Brain pericyte (primary cell): Measurements from ENCODE around the gene TMEM101.
"Not testable (repeated sequence)": the region's sequence is repeated elsewhere in the genome, so short reads cannot be mapped to it uniquely, and the experiment has no call there.

Experiments
- DNase-seq: peaks from one replicate; pipeline ENCODE4 v3.0.0-alpha.2; 2012; ENCODE audit warnings: low read depth, low spot score

Gene TMEM101

DNA sequence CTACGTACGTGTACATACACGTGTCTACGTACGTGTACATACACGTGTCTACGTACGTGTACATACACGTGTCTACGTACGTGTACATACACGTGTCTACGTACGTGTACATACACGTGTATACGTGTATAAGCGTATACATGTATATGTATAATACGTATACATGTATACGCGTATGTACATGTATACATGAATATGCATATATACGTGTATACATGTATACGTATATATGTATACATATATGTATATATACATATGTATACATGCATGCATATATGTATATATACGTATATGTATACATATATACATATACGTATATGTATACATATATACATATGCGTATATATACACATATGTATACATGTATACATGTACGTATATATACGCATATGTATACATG lies 38.9 kb downstream of the TMEM101 start:
- no peak for DNase-seq

DNA sequence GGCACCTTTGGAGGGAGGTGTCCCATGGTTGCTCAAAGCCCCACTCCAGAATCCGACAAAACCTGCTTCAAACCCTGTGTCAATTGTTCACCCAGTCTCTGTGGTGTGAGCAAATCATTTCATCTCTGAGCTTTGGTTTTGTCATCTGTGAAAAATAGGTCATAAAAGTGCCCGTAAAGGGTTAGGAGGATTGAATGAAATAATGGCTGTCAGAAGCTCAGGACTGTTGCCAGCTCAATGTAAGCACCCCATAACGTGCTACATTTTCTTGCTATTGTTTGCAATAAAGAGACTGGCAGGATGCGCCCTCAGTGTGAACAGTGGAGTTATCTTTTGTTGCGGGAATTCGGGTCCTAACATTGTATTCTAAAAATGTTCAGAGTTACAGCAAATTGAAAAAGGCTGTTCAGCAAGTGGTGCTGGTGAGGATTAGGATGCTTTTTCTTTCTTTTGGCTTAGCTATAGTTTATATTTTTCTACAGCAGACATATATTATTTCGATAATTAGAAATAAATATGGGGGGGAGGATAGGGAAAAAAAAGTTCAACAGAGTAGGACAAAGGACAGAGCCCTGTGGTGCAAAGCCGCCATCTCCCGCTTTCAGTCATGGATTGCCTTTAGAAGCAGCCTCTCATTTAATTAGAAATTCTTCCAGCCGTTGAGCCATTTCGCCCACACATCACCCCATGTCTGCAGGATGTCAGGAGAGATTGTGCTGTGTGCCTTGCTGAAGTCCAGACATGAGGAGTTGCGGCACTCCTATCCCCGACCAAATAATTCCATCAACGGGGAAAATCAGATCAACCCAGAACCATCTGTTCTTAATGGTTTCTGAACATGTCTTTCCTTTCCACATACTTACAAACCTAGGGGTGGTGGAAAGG lies 40.1 kb downstream of the TMEM101 start:
- DNase-seq = no peak

DNA sequence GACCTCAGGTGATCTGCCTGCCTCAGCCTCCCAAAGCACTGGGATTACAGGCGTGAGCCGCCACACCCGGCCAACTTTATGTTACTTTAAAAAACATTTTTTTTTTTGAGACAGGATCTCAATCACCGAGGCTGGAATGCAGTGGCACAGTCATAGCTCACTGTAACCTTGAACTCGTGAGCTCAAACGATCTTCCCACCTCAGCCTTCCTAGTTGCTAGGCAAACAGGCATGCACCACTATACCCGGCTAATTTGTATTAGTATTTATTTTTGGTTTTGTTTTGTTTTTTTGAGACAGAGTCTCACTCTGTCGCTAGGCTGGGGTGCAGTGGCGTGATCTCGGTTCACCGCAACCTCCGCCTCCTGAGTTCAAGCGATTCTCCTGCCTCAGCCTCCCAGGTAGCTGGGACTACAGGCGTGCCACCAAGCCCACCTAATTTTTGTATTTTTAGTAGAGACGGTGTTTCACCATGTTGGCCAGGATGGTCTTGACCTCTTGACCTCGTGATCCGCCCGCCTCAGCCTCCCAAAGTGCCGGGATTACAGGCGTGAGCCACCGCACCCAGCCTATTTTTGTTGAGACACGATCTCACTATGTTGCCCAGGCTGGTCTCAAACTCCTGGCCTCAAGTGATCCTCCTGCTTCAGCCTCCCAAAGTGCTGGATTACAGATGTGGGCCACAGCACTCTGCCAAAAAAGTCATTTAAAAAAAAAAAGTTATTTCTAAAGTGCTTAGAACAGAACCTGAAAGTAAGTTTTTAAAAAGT lies 42.1 kb downstream of the TMEM101 start:
- DNase-seq = not testable (repeated sequence)

GRCh38 chr17:43971436-43971835 lies 43.3 kb downstream of the TMEM101 start:
- DNase-seq = not testable (repeated sequence)

DNA sequence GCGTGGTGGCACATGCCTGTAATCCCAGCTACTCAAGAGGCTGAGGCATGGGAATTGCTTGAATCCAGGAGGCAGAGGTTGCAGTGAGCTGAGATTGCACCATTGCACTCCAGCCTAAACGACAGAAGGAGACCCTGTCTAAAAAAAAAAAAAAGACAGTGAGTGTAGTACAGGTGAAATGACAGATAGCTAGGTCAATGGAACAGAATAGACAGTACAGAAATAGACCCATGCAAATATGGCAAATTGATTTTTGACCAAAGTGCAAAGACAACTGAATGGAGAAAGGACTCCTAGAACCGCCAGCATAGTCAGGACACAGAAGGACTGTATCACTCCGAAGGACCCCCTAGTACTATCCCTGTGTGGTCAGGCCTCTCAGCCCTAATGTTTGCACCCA lies 44.4 kb downstream of the TMEM101 start:
- no peak for DNase-seq

DNA sequence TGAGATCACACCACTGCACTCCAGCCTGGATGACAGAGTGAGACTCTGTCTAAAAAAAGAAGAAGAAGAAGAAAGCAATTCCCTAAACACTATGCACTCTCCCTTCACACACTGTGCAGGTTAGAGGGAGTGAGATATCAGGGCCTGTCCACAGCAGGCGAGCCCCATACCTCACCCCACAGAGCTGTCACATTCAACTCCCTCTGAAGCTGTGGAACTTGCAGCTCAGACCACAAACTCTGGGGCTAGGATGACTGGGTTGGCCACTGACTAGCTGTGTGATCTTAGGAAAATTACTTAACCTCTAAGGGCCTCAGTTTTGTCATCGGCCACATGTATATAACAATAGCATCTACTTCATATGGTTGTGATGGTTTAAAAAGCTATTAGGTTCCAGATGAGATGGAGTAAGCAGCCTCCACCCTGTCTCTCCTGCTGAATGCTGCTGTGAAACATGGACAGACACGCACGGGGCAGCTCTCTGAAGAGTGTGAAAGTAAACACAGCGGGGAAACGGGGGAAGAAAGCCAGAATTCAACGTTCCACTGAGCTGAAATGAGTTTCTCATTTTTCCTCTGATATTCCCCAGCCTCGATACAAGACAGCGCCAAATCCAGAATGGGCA lies 47.4 kb downstream of the TMEM101 start:
- DNase-seq = no peak

DNA sequence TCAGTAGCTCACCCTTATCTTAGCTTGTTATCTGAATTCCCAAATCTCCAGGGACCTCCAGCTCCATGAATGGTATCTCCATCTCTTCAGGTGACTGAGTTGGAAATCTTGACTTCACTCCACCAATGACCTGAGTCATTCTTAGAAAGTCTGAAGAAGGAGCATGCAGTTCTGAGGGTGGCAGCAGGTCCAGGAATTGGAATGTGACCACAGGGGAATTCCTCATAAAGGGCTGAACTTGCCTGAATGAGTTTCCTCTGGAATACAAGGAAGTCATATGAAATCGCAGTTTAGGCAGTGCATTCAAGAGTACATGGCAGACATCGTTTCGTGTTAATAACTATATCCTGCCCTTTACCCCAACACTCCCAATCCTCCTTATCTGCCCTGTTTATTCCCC lies 48.5 kb downstream of the TMEM101 start:
- no peak for DNase-seq

DNA sequence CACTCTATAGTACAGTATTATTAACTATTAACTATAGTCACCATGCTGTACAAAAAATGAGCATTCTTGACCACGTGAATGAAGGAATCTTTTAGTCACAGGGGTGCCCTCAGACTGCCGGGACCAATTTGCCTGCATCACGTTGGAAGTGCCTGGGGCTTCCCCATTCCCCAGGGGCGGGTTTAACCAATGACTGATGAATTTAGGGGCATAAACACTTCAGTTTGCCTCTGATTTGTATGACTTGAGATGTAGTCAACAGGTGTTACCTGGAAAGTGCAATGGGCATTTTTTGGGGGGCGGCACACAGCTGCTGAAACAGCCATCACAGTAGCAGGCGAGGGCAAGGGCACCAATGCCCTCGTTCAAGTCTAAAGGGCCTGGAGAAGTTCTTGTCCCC lies 52.3 kb downstream of the TMEM101 start:
- no peak for DNase-seq

DNA sequence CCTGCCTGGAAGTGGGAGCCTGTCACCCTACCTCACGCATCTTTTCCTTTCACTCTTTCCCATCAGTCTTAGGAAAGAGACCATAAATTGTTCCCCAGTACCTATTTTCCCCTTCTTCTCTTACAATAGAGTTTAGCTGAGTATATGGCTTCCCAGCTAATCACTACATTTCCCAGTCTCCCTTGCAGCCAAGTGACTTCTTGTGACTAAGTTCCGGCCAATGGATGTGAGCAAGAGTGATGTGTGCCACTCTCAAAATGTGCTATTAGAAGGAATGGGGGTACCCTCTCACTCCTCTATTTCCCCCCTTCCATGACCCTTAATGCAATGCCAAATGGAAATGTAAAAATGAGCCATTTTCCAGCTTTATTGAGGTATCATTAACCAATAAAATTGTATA lies 52.8 kb downstream of the TMEM101 start:
- no peak for DNase-seq

- DNase-seq = not testable (repeated sequence)
Observed at GRCh38 chr17:43961292-43961691, 53.5 kb downstream of the TMEM101 start.
